Right atrium auricular region (tissue), 2 donors: ENCODE measurements around the gene DUSP3. TPM values are rescaled to one million over a fixed set of nuclear protein-coding genes. Genes with fewer than 3 reads are reported as not detected.
A peak's percentile ranks its signal among the peaks of the same experiment; 100 is the strongest.

ENCODE experiments used
- DNase-seq: peaks from one replicate; pipeline ENCODE4 v3.0.0-alpha.2; 2019; ENCODE audit warnings: low spot score
- H3K27ac ChIP-seq, 2 donors: fragments of 200-600 bp; sonication (generic); 1 replicate in 1 of 2; 2 replicates in 1 of 2; pipeline ENCODE4 v1.5.1; 2016 to 2019
- H3K27me3 ChIP-seq, 2 donors: fragments of 200-600 bp; sonication (generic); one replicate each; pipeline versions ENCODE4 v1.5.1 to v1.6.0; 2017 to 2019
- H3K36me3 ChIP-seq: fragments of 200-600 bp; sonication (generic); one replicate; pipeline ENCODE4 v1.5.1; 2016
- H3K4me1 ChIP-seq, 2 donors: fragments of 200-600 bp; sonication (generic); one replicate each; pipeline versions ENCODE4 v1.5.1 to v1.6.0; 2017 to 2019
- H3K4me3 ChIP-seq, 2 donors: fragments of 200-600 bp; sonication (generic); 1 replicate in 1 of 2; 2 replicates in 1 of 2; pipeline ENCODE4 v1.5.1; 2017 to 2019; ENCODE audit warnings: mild to moderate bottlenecking in 1 of 2, moderate library complexity in 1 of 2
- H3K9me3 ChIP-seq, 2 donors: fragments of 200-600 bp; sonication (generic); one replicate each; pipeline ENCODE4 v1.5.1; 2019
- CTCF ChIP-seq, 2 donors: fragments of 200-600 bp; sonication (generic); IDR thresholded peaks; one replicate each; pipeline ENCODE4 v1.5.1; 2019; ENCODE audit warnings: antibody characterized with exemption in 2 of 2
- total RNA-seq, 2 donors: library from RNA; depleted of rRNA; stranded (reverse); fragments of >200 nt; gene quantifications; one replicate each; pipeline ENCODE4 v1.1.0, GENCODE V29; 2016

The DUSP3 gene
- total RNA-seq, 2 donors from 2014 or later: 151 to 175 TPM

DNA sequence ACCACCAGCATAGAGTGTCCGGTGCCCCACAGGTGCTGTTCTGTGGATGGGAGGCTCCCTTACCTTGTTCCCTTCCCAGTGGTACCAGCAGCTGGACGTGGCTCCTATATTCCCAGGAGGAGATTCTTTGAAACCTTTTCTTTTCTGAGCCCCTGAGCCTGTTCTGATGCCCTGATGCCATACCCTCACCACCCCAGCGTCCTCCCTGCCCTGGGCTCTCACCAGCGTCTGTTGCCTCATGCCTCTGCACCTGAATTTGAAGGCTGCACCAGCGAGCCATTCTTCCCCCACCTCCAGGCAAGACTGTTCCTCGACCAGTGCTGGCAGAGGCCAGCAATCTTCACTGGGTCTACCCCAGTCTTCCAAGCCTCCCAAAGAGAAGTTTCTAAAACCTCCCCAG lies 20.7 kb downstream of the DUSP3 start:
- Histone ChIP-seq H3K9me3 (no peaks in the 10 kb centered on the region), H3K4me1 (peaks cover 0 to 18% of the 10 kb centered on the region in 2 donors), H3K36me3 (no peaks in the 10 kb centered on the region), H3K4me3 (no peak overlapping the region), H3K27me3 (no peaks in the 10 kb centered on the region), H3K27ac (no peak overlapping the region)
- no peak for TF ChIP-seq CTCF (IDR thresholded peaks at IDR 0.05)
- no peak for DNase-seq

- no peak overlapping the region for H3K27ac ChIP-seq
- no peaks in the 10 kb centered on the region for H3K9me3 ChIP-seq
- H3K27me3 ChIP-seq: no peaks in the 10 kb centered on the region
- no peak for TF ChIP-seq CTCF (IDR thresholded peaks at IDR 0.05)
- no peak overlapping the region for H3K4me3 ChIP-seq
- peaks cover 0 to 18% of the 10 kb centered on the region in 2 donors for H3K4me1 ChIP-seq
- DNase-seq: no peak
- no peaks in the 10 kb centered on the region for H3K36me3 ChIP-seq
Observed at GRCh38 chr17:43757171-43757660, 21.6 kb downstream of the DUSP3 start.

GRCh38 chr17:43756201-43756600 lies 22.6 kb downstream of the DUSP3 start:
- Histone ChIP-seq H3K36me3 (no peaks in the 10 kb centered on the region), H3K4me3 (no peak overlapping the region), H3K27me3 (no peaks in the 10 kb centered on the region), H3K4me1 (peaks cover 0 to 18% of the 10 kb centered on the region in 2 donors), H3K27ac (no peak overlapping the region), H3K9me3 (no peaks in the 10 kb centered on the region)
- TF ChIP-seq CTCF (IDR thresholded peaks at IDR 0.05): no peak
- DNase-seq: no peak

DNA sequence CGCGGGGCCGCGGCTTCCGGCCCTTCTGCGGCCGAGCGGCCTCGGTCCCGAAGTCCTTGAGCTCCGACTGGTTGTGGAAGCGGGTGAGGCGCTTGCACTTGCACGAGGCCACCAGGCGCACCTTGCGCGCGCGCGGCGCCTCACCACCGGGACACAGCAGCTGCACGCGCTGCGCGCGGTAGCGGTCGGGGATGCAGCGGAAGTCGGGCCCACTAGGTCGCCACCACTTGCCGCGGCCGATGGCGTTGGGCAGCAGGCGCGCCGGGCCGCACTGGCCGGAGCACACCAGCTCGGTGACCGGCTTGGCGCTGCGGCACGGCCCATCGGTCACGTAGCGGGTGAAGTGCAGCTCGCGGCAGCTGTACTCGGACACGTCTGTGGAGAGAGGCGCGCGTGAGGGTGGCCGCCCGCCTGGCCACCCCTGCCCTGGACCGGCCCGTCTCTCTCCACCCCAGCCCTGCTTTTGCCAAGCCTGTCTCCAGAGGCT lies 23.3 kb downstream of the DUSP3 start:
- no peak for DNase-seq
- Histone ChIP-seq H3K36me3 (no peaks in the 10 kb centered on the region), H3K4me1 (peaks cover 0 to 14% of the 10 kb centered on the region in 2 donors), H3K4me3 (peak overlapping the region in 1 of 2 donors; percentile 36), H3K9me3 (no peaks in the 10 kb centered on the region), H3K27me3 (no peaks in the 10 kb centered on the region), H3K27ac (no peak overlapping the region)
- TF ChIP-seq CTCF (IDR thresholded peaks at IDR 0.05): no peak

GRCh38 chr17:43754947-43755346 lies 23.8 kb downstream of the DUSP3 start:
- H3K27ac ChIP-seq: no peak overlapping the region
- DNase-seq: no peak
- H3K4me3 ChIP-seq: peak overlapping the region in 1 of 2 donors; percentile 36
- no peak for TF ChIP-seq CTCF (IDR thresholded peaks at IDR 0.05)
- H3K4me1 ChIP-seq: peaks cover 0 to 14% of the 10 kb centered on the region in 2 donors
- H3K27me3 ChIP-seq: no peaks in the 10 kb centered on the region
- H3K36me3 ChIP-seq: no peaks in the 10 kb centered on the region
- H3K9me3 ChIP-seq: no peaks in the 10 kb centered on the region
